IPS-NIHi7 (cell line): ENCODE data around the gene ZFAND3.
"Not testable (repeated sequence)": the region's sequence is repeated elsewhere in the genome, so short reads cannot be mapped to it uniquely, and the experiment has no call there.

Experiments used
- DNase-seq: peaks from one replicate; pipeline ENCODE4 v3.0.0; 2012; ENCODE audit warnings: mixed read lengths; ENCODE audit errors: extremely low spot score

ZFAND3 gene

GRCh38 chr6:38049861-38050397 lies 230.4 kb downstream of the ZFAND3 start:
- not testable (repeated sequence) for DNase-seq

GRCh38 chr6:38051819-38052434 lies 232.4 kb downstream of the ZFAND3 start:
- DNase-seq, result no peak

- DNase-seq, result no peak
These were observed 235.1 kb downstream of the ZFAND3 start for GRCh38 chr6:38054527-38055202.

GRCh38 chr6:38055203-38055589 lies 235.7 kb downstream of the ZFAND3 start:
- DNase-seq, result no peak

GRCh38 chr6:38056361-38056760 lies 236.8 kb downstream of the ZFAND3 start:
- no peak for DNase-seq

GRCh38 chr6:38057994-38058393 lies 238.5 kb downstream of the ZFAND3 start:
- DNase-seq, result no peak

- no peak for DNase-seq
These were observed 242.5 kb downstream of the ZFAND3 start for GRCh38 chr6:38062066-38062465.

GRCh38 chr6:38063973-38064372 lies 244.4 kb downstream of the ZFAND3 start:
- DNase-seq, result no peak

GRCh38 chr6:38064431-38064830 lies 244.9 kb downstream of the ZFAND3 start:
- DNase-seq, result no peak

- DNase-seq, result no peak
These were observed 246.3 kb downstream of the ZFAND3 start for GRCh38 chr6:38065734-38066305.

GRCh38 chr6:38067263-38067980 lies 247.9 kb downstream of the ZFAND3 start:
- DNase-seq, result no peak

- DNase-seq, result no peak
These were observed 249.5 kb downstream of the ZFAND3 start for GRCh38 chr6:38068854-38069590.

- no peak for DNase-seq
These were observed 258.0 kb downstream of the ZFAND3 start for GRCh38 chr6:38077488-38078030.

GRCh38 chr6:38078671-38079070 lies 259.1 kb downstream of the ZFAND3 start:
- DNase-seq, result no peak

- DNase-seq, result no peak
These were observed 259.6 kb downstream of the ZFAND3 start for GRCh38 chr6:38079107-38079506.

GRCh38 chr6:38079537-38079936 lies 260.0 kb downstream of the ZFAND3 start:
- no peak for DNase-seq

- no peak for DNase-seq
These were observed 260.8 kb downstream of the ZFAND3 start for GRCh38 chr6:38080360-38080759.

- DNase-seq, result no peak
These were observed 261.4 kb downstream of the ZFAND3 start for GRCh38 chr6:38080889-38081288.

GRCh38 chr6:38085031-38085430 lies 265.5 kb downstream of the ZFAND3 start:
- DNase-seq, result no peak

- no peak for DNase-seq
These were observed 266.8 kb downstream of the ZFAND3 start for GRCh38 chr6:38086346-38086745.

- no peak for DNase-seq
These were observed 268.5 kb downstream of the ZFAND3 start for GRCh38 chr6:38088010-38088409.
